Lower leg skin (tissue), 4 donors: ENCODE results near the gene LTB4R. TPM values are rescaled to one million over a fixed set of nuclear protein-coding genes. Genes with fewer than 3 reads are reported as not detected.

Experiments
- DNase-seq, 2 donors: peaks; one replicate each; pipeline ENCODE4 v3.0.0-alpha.2; 2019; ENCODE audit warnings: low spot score in 2 of 2
- H3K4me3 ChIP-seq: fragments of 200-600 bp; sonication (generic); 2 replicates; pipeline ENCODE4 v1.5.1; 2017; ENCODE audit warnings: mild to moderate bottlenecking, low read depth; ENCODE audit not compliant: poor library complexity, severe bottlenecking
- POLR2A ChIP-seq, 2 donors: fragments of 450-650 bp; IDR thresholded peaks; one replicate each; pipeline ENCODE4 v1.6.1; 2016 to 2017; ENCODE audit warnings: antibody characterized with exemption in 2 of 2, mild to moderate bottlenecking in 1 of 2, moderate library complexity in 1 of 2
- WGBS, 2 donors: methylation state at CpG; one replicate each; pipeline ENCODE4 v1.1.5; 2018; 5-methylcytosine and 5-hydroxymethylcytosine counted together
- intact Hi-C: fragments of 100-400 bp; cut with DNase I; formaldehyde crosslinking; loops from one replicate; pipeline ENCODE4 v1.15.0; 2023; ENCODE audit warnings: low total_unique reads
- total RNA-seq, 4 donors: library from RNA; depleted of rRNA; stranded (reverse); fragments of >200 nt; gene quantifications; one replicate each; pipeline ENCODE4 v1.1.0, GENCODE V29; 2016
- TF ChIP-seq, protein P1 (sequence below), 3 donors: fragments of 450-650 bp; IDR thresholded peaks; one replicate each; pipeline ENCODE4 v1.5.1; 2016; ENCODE audit warnings: antibody characterized with exemption in 3 of 3, mild to moderate bottlenecking in 3 of 3, moderate library complexity in 2 of 3

LTB4R gene
- total RNA-seq, 4 donors from 2014 or later, result 58.9 to 118 (median 70.9) TPM

GRCh38 chr14:24281636-24282035 lies 29.7 kb upstream of the LTB4R start:
- no peak overlapping the region for H3K4me3 ChIP-seq
- 88 to 97% methylated on average over 7 of the region's 7 CpGs for WGBS, 2 donors
- DNase-seq, result no peak
- TF ChIP-seq, protein P1, sequence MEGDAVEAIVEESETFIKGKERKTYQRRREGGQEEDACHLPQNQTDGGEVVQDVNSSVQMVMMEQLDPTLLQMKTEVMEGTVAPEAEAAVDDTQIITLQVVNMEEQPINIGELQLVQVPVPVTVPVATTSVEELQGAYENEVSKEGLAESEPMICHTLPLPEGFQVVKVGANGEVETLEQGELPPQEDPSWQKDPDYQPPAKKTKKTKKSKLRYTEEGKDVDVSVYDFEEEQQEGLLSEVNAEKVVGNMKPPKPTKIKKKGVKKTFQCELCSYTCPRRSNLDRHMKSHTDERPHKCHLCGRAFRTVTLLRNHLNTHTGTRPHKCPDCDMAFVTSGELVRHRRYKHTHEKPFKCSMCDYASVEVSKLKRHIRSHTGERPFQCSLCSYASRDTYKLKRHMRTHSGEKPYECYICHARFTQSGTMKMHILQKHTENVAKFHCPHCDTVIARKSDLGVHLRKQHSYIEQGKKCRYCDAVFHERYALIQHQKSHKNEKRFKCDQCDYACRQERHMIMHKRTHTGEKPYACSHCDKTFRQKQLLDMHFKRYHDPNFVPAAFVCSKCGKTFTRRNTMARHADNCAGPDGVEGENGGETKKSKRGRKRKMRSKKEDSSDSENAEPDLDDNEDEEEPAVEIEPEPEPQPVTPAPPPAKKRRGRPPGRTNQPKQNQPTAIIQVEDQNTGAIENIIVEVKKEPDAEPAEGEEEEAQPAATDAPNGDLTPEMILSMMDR (IDR thresholded peaks at IDR 0.05), result no peak
- TF ChIP-seq POLR2A (IDR thresholded peaks at IDR 0.05), result no peak
- intact Hi-C loops, result no loop called here

DNA sequence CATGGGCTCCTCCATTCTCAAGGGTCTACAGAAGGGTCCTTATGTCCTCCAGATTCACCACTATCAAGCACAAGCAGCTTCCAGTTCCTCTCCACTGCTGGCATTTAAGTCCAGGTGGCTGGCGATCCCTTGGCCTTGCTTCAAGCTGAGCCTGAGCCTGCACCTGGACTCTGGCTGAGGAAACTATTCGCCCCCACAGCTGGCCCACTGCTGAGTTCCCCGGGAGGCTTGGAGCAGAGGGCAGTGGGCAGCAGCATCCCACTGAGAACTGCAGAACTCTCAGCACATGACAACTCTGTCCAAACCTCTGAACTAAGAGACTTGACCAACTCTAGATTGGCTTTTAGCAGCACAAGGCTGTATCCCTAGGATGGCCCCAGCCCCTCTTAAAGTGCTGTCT lies 28.6 kb upstream of the LTB4R start:
- no peak overlapping the region for H3K4me3 ChIP-seq
- TF ChIP-seq POLR2A (IDR thresholded peaks at IDR 0.05), result no peak
- TF ChIP-seq, protein P1 (IDR thresholded peaks at IDR 0.05), result no peak
- DNase-seq, result no peak
- 83 to 100% methylated on average over 3 of the region's 3 CpGs for WGBS, 2 donors
- intact Hi-C loops, result no loop called here

- no peak for TF ChIP-seq POLR2A (IDR thresholded peaks at IDR 0.05)
- TF ChIP-seq, protein P1 (IDR thresholded peaks at IDR 0.05), result no peak
- no peak overlapping the region for H3K4me3 ChIP-seq
- 77 to 91% methylated on average over 5 of the region's 5 CpGs for WGBS, 2 donors
- DNase-seq, result no peak
- intact Hi-C loops, result no loop called here
These were observed 27.4 kb upstream of the LTB4R start for GRCh38 chr14:24283796-24284460.

DNA sequence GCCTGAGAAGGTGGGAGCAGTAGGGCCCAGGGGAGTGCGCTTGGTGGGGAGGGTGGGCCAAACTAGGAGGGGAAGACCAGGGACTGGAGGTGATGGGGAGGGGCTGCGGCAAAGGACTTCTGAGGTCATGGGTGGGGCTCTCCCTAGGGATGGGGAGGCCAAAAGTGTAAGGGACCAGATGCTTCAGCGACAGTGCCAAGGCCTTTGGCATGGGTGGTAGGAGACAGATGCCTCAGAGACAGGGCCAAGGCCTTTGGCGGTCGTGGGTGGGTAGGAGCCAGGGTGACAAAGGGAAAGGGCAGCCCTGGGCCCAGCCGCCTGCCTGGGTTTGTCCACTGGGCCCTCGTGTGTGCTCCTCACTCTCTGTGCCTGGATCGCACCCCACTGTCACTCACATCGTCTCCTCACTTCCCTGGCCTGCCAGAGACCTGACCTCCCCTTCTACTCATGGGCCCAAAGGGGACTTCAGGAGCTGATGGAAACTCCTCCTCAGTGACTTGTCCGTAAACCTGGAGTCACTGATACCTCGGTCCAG lies 26.7 kb upstream of the LTB4R start:
- intact Hi-C loops, result no loop called here
- no peak for DNase-seq
- 58 to 65% methylated on average over 11 of the region's 11 CpGs for WGBS, 2 donors
- H3K4me3 ChIP-seq, result no peak overlapping the region
- TF ChIP-seq POLR2A (IDR thresholded peaks at IDR 0.05), result no peak
- TF ChIP-seq, protein P1 (IDR thresholded peaks at IDR 0.05), result no peak

DNA sequence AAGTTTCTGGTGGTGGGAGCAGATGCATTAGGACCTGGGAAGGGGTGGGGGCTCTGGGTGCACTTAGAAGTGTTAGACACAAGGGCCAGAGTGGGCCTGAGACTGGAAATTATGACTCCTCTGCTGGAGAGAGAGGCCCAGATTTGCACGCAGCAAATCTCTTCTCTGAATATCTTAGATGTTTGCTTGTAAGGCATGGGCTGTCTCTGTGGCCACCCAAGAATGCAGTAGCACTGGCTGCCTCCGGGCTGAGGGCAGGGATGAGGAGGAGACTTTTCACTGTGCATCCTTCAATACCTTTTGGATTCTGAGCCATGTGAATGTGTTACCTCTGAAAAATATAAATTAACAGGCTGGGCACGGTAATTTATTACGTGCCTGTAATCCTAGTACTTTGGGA lies 26.0 kb upstream of the LTB4R start:
- no peak for DNase-seq
- intact Hi-C loops, result no loop called here
- 45 to 55% methylated on average over 4 of the region's 4 CpGs for WGBS, 2 donors

More for the DNA sequence above, 26.0 kb upstream of the LTB4R start:
- TF ChIP-seq POLR2A (IDR thresholded peaks at IDR 0.05), result no peak
- TF ChIP-seq, protein P1 (IDR thresholded peaks at IDR 0.05), result no peak
- no peak overlapping the region for H3K4me3 ChIP-seq
